ENCODE data around the gene PLVAP.

PLVAP gene

DNA sequence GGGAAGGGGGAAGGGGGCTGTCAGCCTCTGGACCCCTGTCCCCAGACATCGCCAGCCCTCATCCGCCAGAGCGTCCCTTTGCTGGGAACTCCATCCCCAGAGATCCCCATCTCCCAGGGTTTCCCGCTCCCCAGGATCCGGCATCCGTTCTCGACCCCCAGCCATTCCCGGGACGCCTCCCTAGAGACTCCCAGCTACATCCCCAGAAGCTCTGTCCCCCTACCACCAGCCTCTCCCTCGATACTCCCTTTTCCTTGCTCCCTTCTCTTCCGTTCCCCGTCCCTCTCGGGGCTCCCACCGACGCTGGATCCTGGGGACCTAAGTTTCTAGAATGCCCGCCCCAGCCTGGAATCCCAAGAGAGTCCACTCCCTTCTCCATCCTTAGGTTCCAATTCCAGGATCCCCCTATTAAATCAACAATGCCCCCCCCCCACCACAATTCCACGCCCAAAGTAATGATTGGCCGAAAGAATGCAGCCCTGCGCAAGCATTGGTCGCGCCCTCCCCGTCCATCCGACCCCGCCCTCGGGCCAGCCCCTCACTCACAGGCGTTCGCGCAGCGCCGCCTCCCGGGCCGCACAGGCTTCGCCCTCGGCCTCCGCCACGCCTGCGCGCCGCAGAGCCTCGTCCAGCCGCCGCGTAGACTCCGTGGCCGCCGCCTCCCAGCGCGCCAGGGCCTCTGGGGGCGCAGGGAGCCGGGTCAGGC is 13.7 kb upstream of the PLVAP start (continued):
- TF ChIP-seq ZNF274 (IDR thresholded peaks at IDR 0.05; ENCODE audit: low read length) (no peak), ZNF274 (tag by site-specific recombination; IDR thresholded peaks at IDR 0.05; ENCODE audit: borderline replicate concordance) (no peak), REPIN1 (tag by site-specific recombination; IDR thresholded peaks at IDR 0.05; ENCODE audit: low read depth) (no peak; the same call in 1 of the 2 replicates), ZNF530 (tag by site-specific recombination; IDR thresholded peaks at IDR 0.05; ENCODE audit: low read depth) (no peak), ZNF621 (tag by site-specific recombination; IDR thresholded peaks at IDR 0.05) (no peak), ZNF350 (tag by site-specific recombination; IDR thresholded peaks at IDR 0.05) (no peak), SETDB1 (IDR thresholded peaks at IDR 0.05; ENCODE audit: insufficient read length, low read length) (no peak), ZBTB1 (tag by site-specific recombination; IDR thresholded peaks at IDR 0.05) (no peak), ZNF610 (tag by site-specific recombination; IDR thresholded peaks at IDR 0.05; ENCODE audit: borderline replicate concordance) (0 out of 2 replicates have a peak, but pooled peaks have one; percentile 18), ZXDB (tag by site-specific recombination; IDR thresholded peaks at IDR 0.05) (peak; percentile 62), ZNF248 (tag by site-specific recombination; IDR thresholded peaks at IDR 0.05) (no peak), ZNF155 (tag by site-specific recombination; IDR thresholded peaks at IDR 0.05) (no peak), ZNF768 (tag by site-specific recombination; IDR thresholded peaks at IDR 0.05) (no peak), ZNF423 (tag by site-specific recombination; IDR thresholded peaks at IDR 0.05) (no peak), HOXA7 (CRISPR knock-in tag; IDR thresholded peaks at IDR 0.05; ENCODE audit: borderline replicate concordance) (no peak), ZSCAN30 (tag by site-specific recombination; IDR thresholded peaks at IDR 0.05) (peak; percentile 81), ZBTB20 (tag by site-specific recombination; IDR thresholded peaks at IDR 0.05) (peak; percentile 26; the same call in 1 of the 2 replicates), ZFHX2 (tag by site-specific recombination; conservative IDR thresholded peaks at IDR 0.05) (no peak), KLF16 (tag by site-specific recombination; IDR thresholded peaks at IDR 0.05) (peak; percentile 81), TCF7L2 (IDR thresholded peaks at IDR 0.05; ENCODE audit: borderline replicate concordance, low read depth, low read length) (no peak), MZF1 (tag by site-specific recombination; IDR thresholded peaks at IDR 0.05; ENCODE audit: borderline replicate concordance) (peak; percentile 94), OSR2 (tag by site-specific recombination; IDR thresholded peaks at IDR 0.05) (no peak), KLF10 (tag by site-specific recombination; IDR thresholded peaks at IDR 0.05) (peak; percentile 98), ZNF354C (tag by site-specific recombination; IDR thresholded peaks at IDR 0.05; ENCODE audit: borderline replicate concordance, low read depth) (no peak), ZBTB17 (tag by site-specific recombination; IDR thresholded peaks at IDR 0.05) (peak; percentile 96), SP2 (tag by site-specific recombination; IDR thresholded peaks at IDR 0.05) (peak; percentile 96), ZNF341 (tag by site-specific recombination; IDR thresholded peaks at IDR 0.05; ENCODE audit: low read depth) (peak; percentile 69), ZNF221 (tag by site-specific recombination; IDR thresholded peaks at IDR 0.05; ENCODE audit: borderline replicate concordance) (no peak), ZNF37A (tag by site-specific recombination; IDR thresholded peaks at IDR 0.05) (no peak)
- TF ChIP-seq, protein P1, sequence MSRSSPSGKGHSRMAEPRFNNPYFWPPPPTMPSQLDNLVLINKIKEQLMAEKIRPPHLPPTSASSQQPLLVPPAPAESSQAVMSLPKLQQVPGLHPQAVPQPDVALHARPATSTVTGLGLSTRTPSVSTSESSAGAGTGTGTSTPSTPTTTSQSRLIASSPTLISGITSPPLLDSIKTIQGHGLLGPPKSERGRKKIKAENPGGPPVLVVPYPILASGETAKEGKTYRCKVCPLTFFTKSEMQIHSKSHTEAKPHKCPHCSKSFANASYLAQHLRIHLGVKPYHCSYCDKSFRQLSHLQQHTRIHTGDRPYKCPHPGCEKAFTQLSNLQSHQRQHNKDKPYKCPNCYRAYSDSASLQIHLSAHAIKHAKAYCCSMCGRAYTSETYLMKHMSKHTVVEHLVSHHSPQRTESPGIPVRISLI (tag by site-specific recombination; IDR thresholded peaks at IDR 0.05) = no peak
- TF ChIP-seq, protein P2, sequence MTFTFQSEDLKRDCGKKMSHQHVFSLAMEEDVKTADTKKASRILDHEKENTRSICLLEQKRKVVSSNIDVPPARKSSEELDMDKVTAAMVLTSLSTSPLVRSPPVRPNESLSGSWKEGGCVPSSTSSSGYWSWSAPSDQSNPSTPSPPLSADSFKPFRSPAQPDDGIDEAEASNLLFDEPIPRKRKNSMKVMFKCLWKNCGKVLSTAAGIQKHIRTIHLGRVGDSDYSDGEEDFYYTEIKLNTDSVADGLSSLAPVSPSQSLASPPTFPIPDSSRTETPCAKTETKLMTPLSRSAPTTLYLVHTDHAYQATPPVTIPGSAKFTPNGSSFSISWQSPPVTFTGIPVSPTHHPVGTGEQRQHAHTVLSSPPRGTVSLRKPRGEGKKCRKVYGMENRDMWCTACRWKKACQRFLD (tag by site-specific recombination; IDR thresholded peaks at IDR 0.05) = no peak
- TF ChIP-seq, protein P3, sequence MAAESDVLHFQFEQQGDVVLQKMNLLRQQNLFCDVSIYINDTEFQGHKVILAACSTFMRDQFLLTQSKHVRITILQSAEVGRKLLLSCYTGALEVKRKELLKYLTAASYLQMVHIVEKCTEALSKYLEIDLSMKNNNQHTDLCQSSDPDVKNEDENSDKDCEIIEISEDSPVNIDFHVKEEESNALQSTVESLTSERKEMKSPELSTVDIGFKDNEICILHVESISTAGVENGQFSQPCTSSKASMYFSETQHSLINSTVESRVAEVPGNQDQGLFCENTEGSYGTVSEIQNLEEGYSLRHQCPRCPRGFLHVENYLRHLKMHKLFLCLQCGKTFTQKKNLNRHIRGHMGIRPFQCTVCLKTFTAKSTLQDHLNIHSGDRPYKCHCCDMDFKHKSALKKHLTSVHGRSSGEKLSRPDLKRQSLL (tag by site-specific recombination; IDR thresholded peaks at IDR 0.05) = no peak
- TF ChIP-seq, protein P4, sequence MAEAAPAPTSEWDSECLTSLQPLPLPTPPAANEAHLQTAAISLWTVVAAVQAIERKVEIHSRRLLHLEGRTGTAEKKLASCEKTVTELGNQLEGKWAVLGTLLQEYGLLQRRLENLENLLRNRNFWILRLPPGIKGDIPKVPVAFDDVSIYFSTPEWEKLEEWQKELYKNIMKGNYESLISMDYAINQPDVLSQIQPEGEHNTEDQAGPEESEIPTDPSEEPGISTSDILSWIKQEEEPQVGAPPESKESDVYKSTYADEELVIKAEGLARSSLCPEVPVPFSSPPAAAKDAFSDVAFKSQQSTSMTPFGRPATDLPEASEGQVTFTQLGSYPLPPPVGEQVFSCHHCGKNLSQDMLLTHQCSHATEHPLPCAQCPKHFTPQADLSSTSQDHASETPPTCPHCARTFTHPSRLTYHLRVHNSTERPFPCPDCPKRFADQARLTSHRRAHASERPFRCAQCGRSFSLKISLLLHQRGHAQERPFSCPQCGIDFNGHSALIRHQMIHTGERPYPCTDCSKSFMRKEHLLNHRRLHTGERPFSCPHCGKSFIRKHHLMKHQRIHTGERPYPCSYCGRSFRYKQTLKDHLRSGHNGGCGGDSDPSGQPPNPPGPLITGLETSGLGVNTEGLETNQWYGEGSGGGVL (tag by site-specific recombination; IDR thresholded peaks at IDR 0.05) = peak; percentile 85
- TF ChIP-seq, protein P5, sequence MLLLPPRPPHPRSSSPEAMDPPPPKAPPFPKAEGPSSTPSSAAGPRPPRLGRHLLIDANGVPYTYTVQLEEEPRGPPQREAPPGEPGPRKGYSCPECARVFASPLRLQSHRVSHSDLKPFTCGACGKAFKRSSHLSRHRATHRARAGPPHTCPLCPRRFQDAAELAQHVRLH (tag by site-specific recombination; IDR thresholded peaks at IDR 0.05) = no peak
- TF ChIP-seq, protein P6, sequence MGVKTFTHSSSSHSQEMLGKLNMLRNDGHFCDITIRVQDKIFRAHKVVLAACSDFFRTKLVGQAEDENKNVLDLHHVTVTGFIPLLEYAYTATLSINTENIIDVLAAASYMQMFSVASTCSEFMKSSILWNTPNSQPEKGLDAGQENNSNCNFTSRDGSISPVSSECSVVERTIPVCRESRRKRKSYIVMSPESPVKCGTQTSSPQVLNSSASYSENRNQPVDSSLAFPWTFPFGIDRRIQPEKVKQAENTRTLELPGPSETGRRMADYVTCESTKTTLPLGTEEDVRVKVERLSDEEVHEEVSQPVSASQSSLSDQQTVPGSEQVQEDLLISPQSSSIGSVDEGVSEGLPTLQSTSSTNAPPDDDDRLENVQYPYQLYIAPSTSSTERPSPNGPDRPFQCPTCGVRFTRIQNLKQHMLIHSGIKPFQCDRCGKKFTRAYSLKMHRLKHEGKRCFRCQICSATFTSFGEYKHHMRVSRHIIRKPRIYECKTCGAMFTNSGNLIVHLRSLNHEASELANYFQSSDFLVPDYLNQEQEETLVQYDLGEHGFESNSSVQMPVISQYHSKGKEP (tag by site-specific recombination; IDR thresholded peaks at IDR 0.05) = no peak

All from HEK293 (cell line).